ENCODE results near the gene TERF2IP. TPM values are rescaled to one million over a fixed set of nuclear protein-coding genes. Genes with fewer than 3 reads are reported as not detected.

TERF2IP gene
- total and polyA plus RNA-seq, 2 of the 13 experiments (the other 11 are each of a cell fraction or from before 2014, with no cell fraction given): 26.4 to 50.2 TPM

DNA sequence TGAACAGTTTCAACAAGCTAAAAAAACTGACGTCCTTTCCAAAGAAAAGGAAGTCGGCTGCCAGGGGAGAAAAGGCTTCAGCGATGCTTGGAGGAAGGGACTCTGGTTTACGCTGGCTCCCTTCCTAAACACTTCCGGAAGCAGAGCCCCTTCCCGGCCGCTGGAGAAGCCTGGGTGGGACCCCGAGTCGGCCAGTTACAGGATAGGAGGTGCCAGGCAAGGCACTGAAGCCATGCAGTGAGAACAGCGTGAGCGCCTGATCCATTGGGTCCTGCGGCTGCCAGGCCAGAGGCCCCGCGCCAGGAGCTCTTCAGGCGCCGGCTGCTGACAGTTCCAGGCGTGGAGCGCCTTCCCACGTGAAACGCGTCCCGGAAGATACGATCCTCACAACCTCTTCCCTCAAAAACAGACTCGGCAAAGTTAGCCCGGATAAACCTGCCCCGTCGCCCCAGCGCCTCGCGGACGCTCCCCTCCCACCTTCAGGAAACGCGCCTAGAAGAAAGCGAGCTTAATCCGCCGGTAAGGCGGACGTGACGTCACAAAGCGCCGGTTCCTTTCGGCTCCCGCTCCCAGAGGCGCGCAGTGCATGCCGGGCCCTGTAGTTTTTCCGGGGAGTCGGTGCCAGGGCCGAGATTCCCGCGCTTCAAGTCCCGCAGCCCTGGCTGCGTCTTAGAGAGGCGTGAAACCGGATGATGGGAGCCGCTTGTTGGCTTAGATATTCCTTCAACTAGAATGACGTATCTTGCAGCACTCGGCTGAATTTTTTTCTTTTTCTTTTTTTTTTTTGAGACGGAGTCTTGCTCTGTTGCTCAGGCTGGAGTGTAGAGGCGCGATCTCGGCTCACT, 24.6 kb upstream of the TERF2IP start, which contains the start of gene ADAT1 (continued):
- TF ChIP-seq, protein P1, sequence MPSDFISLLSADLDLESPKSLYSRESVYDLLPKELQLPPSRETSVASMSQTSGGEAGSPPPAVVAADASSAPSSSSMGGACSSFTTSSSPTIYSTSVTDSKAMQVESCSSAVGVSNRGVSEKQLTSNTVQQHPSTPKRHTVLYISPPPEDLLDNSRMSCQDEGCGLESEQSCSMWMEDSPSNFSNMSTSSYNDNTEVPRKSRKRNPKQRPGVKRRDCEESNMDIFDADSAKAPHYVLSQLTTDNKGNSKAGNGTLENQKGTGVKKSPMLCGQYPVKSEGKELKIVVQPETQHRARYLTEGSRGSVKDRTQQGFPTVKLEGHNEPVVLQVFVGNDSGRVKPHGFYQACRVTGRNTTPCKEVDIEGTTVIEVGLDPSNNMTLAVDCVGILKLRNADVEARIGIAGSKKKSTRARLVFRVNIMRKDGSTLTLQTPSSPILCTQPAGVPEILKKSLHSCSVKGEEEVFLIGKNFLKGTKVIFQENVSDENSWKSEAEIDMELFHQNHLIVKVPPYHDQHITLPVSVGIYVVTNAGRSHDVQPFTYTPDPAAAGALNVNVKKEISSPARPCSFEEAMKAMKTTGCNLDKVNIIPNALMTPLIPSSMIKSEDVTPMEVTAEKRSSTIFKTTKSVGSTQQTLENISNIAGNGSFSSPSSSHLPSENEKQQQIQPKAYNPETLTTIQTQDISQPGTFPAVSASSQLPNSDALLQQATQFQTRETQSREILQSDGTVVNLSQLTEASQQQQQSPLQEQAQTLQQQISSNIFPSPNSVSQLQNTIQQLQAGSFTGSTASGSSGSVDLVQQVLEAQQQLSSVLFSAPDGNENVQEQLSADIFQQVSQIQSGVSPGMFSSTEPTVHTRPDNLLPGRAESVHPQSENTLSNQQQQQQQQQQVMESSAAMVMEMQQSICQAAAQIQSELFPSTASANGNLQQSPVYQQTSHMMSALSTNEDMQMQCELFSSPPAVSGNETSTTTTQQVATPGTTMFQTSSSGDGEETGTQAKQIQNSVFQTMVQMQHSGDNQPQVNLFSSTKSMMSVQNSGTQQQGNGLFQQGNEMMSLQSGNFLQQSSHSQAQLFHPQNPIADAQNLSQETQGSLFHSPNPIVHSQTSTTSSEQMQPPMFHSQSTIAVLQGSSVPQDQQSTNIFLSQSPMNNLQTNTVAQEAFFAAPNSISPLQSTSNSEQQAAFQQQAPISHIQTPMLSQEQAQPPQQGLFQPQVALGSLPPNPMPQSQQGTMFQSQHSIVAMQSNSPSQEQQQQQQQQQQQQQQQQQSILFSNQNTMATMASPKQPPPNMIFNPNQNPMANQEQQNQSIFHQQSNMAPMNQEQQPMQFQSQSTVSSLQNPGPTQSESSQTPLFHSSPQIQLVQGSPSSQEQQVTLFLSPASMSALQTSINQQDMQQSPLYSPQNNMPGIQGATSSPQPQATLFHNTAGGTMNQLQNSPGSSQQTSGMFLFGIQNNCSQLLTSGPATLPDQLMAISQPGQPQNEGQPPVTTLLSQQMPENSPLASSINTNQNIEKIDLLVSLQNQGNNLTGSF (CRISPR knock-in tag; IDR thresholded peaks at IDR 0.05): peak; percentile 77; the same call in 1 of the 2 replicates
- TF ChIP-seq HNRNPK (IDR thresholded peaks at IDR 0.05; ENCODE audit: low read depth, low read length, poor library complexity, severe bottlenecking) (no peak), FOXM1 (CRISPR knock-in tag; IDR thresholded peaks at IDR 0.05) (no peak), ZNF331 (CRISPR knock-in tag; IDR thresholded peaks at IDR 0.05) (peak; percentile 89), HDAC6 (IDR thresholded peaks at IDR 0.05; ENCODE audit: low read depth, low read length) (no peak), ZNF747 (CRISPR knock-in tag; IDR thresholded peaks at IDR 0.05; ENCODE audit: borderline replicate concordance) (peak; percentile 76; the same call in 1 of the 2 replicates), GPN1 (CRISPR knock-in tag; IDR thresholded peaks at IDR 0.05; ENCODE audit: borderline replicate concordance) (0 out of 2 replicates have a peak, but pooled peaks have one; percentile 47), ELF4 (CRISPR knock-in tag; IDR thresholded peaks at IDR 0.05; ENCODE audit: borderline replicate concordance) (peak; percentile 92), ZNF329 (CRISPR knock-in tag; IDR thresholded peaks at IDR 0.05; ENCODE audit: low read depth) (peak; percentile 67; the same call in 1 of the 2 replicates), ZNF24 (IDR thresholded peaks at IDR 0.05) (no peak), NR2F6 (IDR thresholded peaks at IDR 0.05) (no peak), NR2F6 (CRISPR knock-in tag; IDR thresholded peaks at IDR 0.05) (peak; percentile 45; the same call in 1 of the 2 replicates), YEATS2 (CRISPR knock-in tag; IDR thresholded peaks at IDR 0.05; ENCODE audit: borderline replicate concordance) (peak; percentile 97), ZNF136 (CRISPR knock-in tag; IDR thresholded peaks at IDR 0.05; ENCODE audit: low read depth) (peak; percentile 67; the same call in 1 of the 2 replicates), TGIF2 (CRISPR knock-in tag; IDR thresholded peaks at IDR 0.05) (peak; percentile 100)
- TF ChIP-seq, protein P2, sequence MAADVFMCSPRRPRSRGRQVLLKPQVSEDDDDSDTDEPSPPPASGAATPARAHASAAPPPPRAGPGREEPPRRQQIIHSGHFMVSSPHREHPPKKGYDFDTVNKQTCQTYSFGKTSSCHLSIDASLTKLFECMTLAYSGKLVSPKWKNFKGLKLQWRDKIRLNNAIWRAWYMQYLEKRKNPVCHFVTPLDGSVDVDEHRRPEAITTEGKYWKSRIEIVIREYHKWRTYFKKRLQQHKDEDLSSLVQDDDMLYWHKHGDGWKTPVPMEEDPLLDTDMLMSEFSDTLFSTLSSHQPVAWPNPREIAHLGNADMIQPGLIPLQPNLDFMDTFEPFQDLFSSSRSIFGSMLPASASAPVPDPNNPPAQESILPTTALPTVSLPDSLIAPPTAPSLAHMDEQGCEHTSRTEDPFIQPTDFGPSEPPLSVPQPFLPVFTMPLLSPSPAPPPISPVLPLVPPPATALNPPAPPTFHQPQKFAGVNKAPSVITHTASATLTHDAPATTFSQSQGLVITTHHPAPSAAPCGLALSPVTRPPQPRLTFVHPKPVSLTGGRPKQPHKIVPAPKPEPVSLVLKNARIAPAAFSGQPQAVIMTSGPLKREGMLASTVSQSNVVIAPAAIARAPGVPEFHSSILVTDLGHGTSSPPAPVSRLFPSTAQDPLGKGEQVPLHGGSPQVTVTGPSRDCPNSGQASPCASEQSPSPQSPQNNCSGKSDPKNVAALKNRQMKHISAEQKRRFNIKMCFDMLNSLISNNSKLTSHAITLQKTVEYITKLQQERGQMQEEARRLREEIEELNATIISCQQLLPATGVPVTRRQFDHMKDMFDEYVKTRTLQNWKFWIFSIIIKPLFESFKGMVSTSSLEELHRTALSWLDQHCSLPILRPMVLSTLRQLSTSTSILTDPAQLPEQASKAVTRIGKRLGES (CRISPR knock-in tag; IDR thresholded peaks at IDR 0.05; ENCODE audit: borderline replicate concordance): no peak
- TF ChIP-seq, protein P3, sequence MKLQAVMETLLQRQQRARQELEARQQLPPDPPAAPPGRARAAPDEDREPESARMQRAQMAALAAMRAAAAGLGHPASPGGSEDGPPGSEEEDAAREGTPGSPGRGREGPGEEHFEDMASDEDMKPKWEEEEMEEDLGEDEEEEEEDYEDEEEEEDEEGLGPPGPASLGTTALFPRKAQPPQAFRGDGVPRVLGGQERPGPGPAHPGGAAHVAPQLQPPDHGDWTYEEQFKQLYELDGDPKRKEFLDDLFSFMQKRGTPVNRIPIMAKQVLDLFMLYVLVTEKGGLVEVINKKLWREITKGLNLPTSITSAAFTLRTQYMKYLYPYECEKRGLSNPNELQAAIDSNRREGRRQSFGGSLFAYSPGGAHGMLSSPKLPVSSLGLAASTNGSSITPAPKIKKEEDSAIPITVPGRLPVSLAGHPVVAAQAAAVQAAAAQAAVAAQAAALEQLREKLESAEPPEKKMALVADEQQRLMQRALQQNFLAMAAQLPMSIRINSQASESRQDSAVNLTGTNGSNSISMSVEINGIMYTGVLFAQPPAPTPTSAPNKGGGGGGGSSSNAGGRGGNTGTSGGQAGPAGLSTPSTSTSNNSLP (IDR thresholded peaks at IDR 0.05; ENCODE audit: low read depth, low read length): no peak
- TF ChIP-seq, protein P4, sequence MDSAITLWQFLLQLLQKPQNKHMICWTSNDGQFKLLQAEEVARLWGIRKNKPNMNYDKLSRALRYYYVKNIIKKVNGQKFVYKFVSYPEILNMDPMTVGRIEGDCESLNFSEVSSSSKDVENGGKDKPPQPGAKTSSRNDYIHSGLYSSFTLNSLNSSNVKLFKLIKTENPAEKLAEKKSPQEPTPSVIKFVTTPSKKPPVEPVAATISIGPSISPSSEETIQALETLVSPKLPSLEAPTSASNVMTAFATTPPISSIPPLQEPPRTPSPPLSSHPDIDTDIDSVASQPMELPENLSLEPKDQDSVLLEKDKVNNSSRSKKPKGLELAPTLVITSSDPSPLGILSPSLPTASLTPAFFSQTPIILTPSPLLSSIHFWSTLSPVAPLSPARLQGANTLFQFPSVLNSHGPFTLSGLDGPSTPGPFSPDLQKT (CRISPR knock-in tag; IDR thresholded peaks at IDR 0.05; ENCODE audit: borderline replicate concordance): no peak

Measured in HepG2 (cell line).